ENCODE measurements around the gene CLMN. TPM values are rescaled to one million over a fixed set of nuclear protein-coding genes. Genes with fewer than 3 reads are reported as not detected.

Gene CLMN
- 1 to 10 TPM; 3.8 to 10.0 (median 5.3) TPM for total RNA-seq

GRCh38 chr14:95319312-95320077 is at the start of gene CLMN:
CLMN (minus strand) TSS chr14:95319908; CDS start chr14:95319792, 116 bp downstream.
- 0% methylated on average over 1 to 4 of the region's 98 CpGs for WGBS, 2 donors (ENCODE audit: low coverage in 1 of 2)
- peak; percentile 71 for ATAC-seq
- peak within 1 kb of the TSS; percentile 67 to 81 for H3K4me3 ChIP-seq
- H3K36me3 ChIP-seq, result no peaks in the 10 kb centered on the region
- no peaks in the 10 kb centered on the region for H3K27me3 ChIP-seq
- no peaks in the 10 kb centered on the region for H3K9me3 ChIP-seq
- peak within 1 kb of the TSS in 3 of 4 donors; percentile 71 to 84 (median 81) for H3K27ac ChIP-seq
- no peak for TF ChIP-seq POLR2AphosphoS5 (IDR thresholded peaks at IDR 0.05)
- no peak for TF ChIP-seq POLR2A (IDR thresholded peaks at IDR 0.05)
- no peak for TF ChIP-seq CTCF (IDR thresholded peaks at IDR 0.05)
- TF ChIP-seq EP300 (IDR thresholded peaks at IDR 0.05), result no peak
- H3K4me1 ChIP-seq, result peaks cover 0 to 33% (median 11%) of the 10 kb centered on the region in 3 donors

- Histone ChIP-seq H3K4me3 (no peak overlapping the region), H3K4me1 (peaks cover 0 to 9% (median 0%) of the 10 kb centered on the region in 3 donors), H3K27ac (no peak overlapping the region), H3K27me3 (peaks cover 38% of the 10 kb centered on the region), H3K9me3 (no peaks in the 10 kb centered on the region), H3K36me3 (no peaks in the 10 kb centered on the region)
- WGBS, 2 donors (ENCODE audit: low coverage in 1 of 2), result 50 to 55% methylated on average over 2 of the region's 2 CpGs
- ATAC-seq, result peak; percentile 31
- TF ChIP-seq POLR2AphosphoS5 (IDR thresholded peaks at IDR 0.05), result no peak
Measured at GRCh38 chr14:95365401-95365800, 45.7 kb upstream of the CLMN start.

DNA sequence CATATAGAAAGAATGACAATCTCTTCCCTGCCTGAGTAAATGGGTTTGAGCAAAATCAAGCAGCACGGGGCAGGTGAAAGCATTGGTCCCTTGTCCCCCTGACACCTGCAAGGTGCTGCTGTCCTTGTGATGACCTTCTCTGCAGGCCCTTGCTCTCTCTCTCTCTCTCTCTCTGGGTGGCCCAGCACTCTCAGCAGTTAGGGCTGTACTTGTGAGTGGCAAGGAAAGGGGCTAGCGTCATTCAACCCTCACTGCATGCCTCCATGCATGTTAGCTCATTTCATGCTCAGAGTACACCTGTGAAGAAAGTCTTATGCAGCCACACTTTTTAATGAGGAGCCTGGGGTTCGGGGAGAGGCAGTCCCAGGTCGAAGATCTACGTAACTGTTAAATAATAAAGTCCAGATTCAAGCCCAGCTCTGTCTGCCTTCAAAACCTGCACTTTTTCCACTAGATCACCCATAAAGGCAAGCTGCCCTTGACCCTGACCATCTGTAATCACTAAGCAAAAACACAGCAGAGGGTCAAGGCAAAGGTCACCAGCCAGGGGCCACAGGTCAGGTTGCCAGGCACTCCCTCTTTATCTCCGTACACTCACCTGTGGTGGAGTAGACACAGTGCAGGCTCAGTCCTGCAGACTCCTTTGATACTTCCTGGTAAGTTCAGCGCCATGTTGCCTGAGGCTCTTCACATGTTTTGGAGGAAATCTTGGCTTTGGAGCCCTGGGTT is 44.9 kb upstream of the CLMN start:
- no peak overlapping the region for H3K27ac ChIP-seq
- WGBS, 2 donors (ENCODE audit: low coverage in 1 of 2), result 93 to 100% methylated on average over 2 to 3 of the region's 7 CpGs
- H3K27me3 ChIP-seq, result peaks cover 43% of the 10 kb centered on the region
- no peak for ATAC-seq
- H3K4me1 ChIP-seq, result peaks cover 0 to 9% (median 0%) of the 10 kb centered on the region in 3 donors
- H3K9me3 ChIP-seq, result no peaks in the 10 kb centered on the region
- no peaks in the 10 kb centered on the region for H3K36me3 ChIP-seq
- no peak overlapping the region for H3K4me3 ChIP-seq
- TF ChIP-seq POLR2A (IDR thresholded peaks at IDR 0.05) (no peak), EP300 (IDR thresholded peaks at IDR 0.05) (no peak), POLR2AphosphoS5 (IDR thresholded peaks at IDR 0.05) (no peak), CTCF (IDR thresholded peaks at IDR 0.05) (no peak)

GRCh38 chr14:95363468-95363954 is 43.8 kb upstream of the CLMN start:
- 62% methylated on average over 5 of the region's 11 CpGs; no CpG with 5 or more reads in 1 of the 2 donors for WGBS, 2 donors (ENCODE audit: low coverage in 1 of 2)
- Histone ChIP-seq H3K27ac (no peak overlapping the region), H3K27me3 (peaks cover 43% of the 10 kb centered on the region), H3K9me3 (no peaks in the 10 kb centered on the region), H3K4me1 (peaks cover 0 to 9% (median 0%) of the 10 kb centered on the region in 3 donors), H3K4me3 (no peak overlapping the region), H3K36me3 (no peaks in the 10 kb centered on the region)
- no peak for TF ChIP-seq EP300 (IDR thresholded peaks at IDR 0.05)
- TF ChIP-seq POLR2A (IDR thresholded peaks at IDR 0.05), result no peak
- TF ChIP-seq CTCF (IDR thresholded peaks at IDR 0.05), result no peak
- TF ChIP-seq POLR2AphosphoS5 (IDR thresholded peaks at IDR 0.05), result no peak
- no peak for ATAC-seq

GRCh38 chr14:95362138-95362494 is 42.4 kb upstream of the CLMN start:
- ATAC-seq, result no peak
- 20 to 62% methylated on average over 2 to 5 of the region's 9 CpGs for WGBS, 2 donors (ENCODE audit: low coverage in 1 of 2)

More at GRCh38 chr14:95362138-95362494, 42.4 kb upstream of the CLMN start:
- peaks cover 39% of the 10 kb centered on the region for H3K27me3 ChIP-seq
- no peaks in the 10 kb centered on the region for H3K36me3 ChIP-seq
- no peak overlapping the region for H3K27ac ChIP-seq
- H3K4me1 ChIP-seq, result peaks cover 0 to 9% (median 0%) of the 10 kb centered on the region in 3 donors
- TF ChIP-seq POLR2AphosphoS5 (IDR thresholded peaks at IDR 0.05), result no peak
- TF ChIP-seq POLR2A (IDR thresholded peaks at IDR 0.05), result no peak
- TF ChIP-seq EP300 (IDR thresholded peaks at IDR 0.05), result no peak
- H3K4me3 ChIP-seq, result no peak overlapping the region
- no peaks in the 10 kb centered on the region for H3K9me3 ChIP-seq

All from gastroesophageal sphincter (tissue), 4 donors.